Ovary (tissue), 3 donors: Measurements from ENCODE around the gene CYP27C1.

Source experiments
- EP300 ChIP-seq: sonication (generic); formaldehyde crosslinking; IDR thresholded peaks from one replicate; pipeline ENCODE4 v1.6.1; 2017; ENCODE audit warnings: antibody characterized with exemption
- POLR2A ChIP-seq: fragments of 450-650 bp; IDR thresholded peaks from one replicate; pipeline ENCODE4 v1.6.1; 2017; ENCODE audit warnings: antibody characterized with exemption, mild to moderate bottlenecking, moderate library complexity
- TF ChIP-seq, protein P1 (sequence below), 3 donors: fragments of 450-650 bp in 2 of 3; fragments of 200-600 bp in 1 of 3; IDR thresholded peaks; one replicate each; pipeline versions ENCODE4 v1.5.1 to v1.8.0; 2016 to 2022; ENCODE audit warnings: antibody characterized with exemption in 3 of 3, mild to moderate bottlenecking in 1 of 3
- donor health status: DM: no; HTN: no; CAD: no.

DNA sequence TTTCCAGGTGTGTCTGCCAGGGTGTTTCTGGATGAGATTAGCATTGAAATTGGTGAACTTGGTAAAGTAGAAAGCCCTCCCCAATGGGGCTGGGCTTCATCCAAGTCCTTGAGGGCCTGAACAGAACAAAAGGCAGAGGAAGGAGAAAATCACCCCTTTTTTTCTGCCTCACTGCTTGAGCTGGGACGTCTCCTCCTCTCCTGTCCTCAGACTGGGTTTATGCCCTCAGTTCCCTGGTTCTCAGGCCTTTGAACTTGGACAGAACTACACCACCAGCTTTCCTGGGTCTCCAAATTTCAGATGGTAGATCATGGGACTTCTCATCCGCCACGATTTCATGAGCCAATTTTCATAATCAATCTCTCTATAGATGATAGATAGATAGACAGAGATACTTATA lies 59.4 kb downstream of the CYP27C1 start:
- TF ChIP-seq, protein P1, sequence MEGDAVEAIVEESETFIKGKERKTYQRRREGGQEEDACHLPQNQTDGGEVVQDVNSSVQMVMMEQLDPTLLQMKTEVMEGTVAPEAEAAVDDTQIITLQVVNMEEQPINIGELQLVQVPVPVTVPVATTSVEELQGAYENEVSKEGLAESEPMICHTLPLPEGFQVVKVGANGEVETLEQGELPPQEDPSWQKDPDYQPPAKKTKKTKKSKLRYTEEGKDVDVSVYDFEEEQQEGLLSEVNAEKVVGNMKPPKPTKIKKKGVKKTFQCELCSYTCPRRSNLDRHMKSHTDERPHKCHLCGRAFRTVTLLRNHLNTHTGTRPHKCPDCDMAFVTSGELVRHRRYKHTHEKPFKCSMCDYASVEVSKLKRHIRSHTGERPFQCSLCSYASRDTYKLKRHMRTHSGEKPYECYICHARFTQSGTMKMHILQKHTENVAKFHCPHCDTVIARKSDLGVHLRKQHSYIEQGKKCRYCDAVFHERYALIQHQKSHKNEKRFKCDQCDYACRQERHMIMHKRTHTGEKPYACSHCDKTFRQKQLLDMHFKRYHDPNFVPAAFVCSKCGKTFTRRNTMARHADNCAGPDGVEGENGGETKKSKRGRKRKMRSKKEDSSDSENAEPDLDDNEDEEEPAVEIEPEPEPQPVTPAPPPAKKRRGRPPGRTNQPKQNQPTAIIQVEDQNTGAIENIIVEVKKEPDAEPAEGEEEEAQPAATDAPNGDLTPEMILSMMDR (IDR thresholded peaks at IDR 0.05): no peak
- TF ChIP-seq POLR2A (no peak), EP300 (no peak)
